ENCODE data around the gene RNF152. TPM values are rescaled to one million over a fixed set of nuclear protein-coding genes. Genes with fewer than 3 reads are reported as not detected.

The RNF152 gene, protein sequence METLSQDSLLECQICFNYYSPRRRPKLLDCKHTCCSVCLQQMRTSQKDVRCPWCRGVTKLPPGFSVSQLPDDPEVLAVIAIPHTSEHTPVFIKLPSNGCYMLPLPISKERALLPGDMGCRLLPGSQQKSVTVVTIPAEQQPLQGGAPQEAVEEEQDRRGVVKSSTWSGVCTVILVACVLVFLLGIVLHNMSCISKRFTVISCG
- 59.1 and 89.0 TPM in 2 replicates for total RNA-seq

DNA sequence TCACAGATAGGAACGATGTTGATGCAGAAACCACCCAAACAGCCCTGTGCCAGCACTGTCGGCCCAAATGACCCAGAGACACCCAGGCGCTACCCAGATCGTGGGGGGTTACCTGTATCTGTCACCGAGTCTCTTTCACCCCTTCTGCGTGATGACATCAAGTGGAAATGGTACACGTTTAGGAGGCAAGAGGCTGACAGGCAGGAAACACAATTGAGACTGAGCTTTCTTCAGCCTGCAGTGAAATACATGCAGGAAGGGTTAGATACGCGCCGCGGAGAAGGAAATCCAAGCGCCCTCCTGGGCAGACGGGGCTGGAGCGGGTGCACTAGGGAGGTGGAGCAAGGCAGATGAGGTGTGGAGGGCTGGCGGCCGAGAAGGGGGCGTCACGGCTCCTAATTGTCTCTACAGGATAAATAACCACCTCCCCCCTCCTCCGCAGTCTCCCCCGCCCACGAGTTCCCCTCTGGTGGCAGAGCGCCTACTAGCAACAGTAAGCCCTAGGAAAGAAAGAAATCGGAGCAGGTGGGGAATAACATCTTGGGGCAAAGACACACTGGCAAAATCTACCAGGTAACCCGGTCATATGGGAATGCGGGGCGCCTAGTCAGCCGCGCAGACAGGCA, at the start of gene RNF152:
RNF152 (minus strand) TSS at position 325 of the 626 bp plus-strand sequence. CDS start 76,544 bp downstream, outside the sequence.

Data from aortic smooth muscle cell (primary cell).